Endothelial cell of umbilical vein (primary cell): ENCODE data around the gene WNT9A. TPM values are rescaled to one million over a fixed set of nuclear protein-coding genes. Genes with fewer than 3 reads are reported as not detected.

Source experiments
- BruUV-seq: library from RNA; stranded (reverse); fragments of 400-500 nt; replicated peaks from 2 replicates; lab custom pipeline; 2021; lab: Mats Ljungman, UMichigan
- CTCF ChIA-PET: fragments of 300-600, 350-600 bp; sonication (Branson Sonifier 250); formaldehyde crosslinking; loops from one replicate; lab custom pipeline; 2021; ENCODE audit warnings: antibody characterized with exemption, inconsistent platforms; lab: Charles Lee
- POLR2A ChIA-PET: fragments of 300-600, 350-600 bp; sonication (Branson Sonifier 250); formaldehyde crosslinking; loops from one replicate; lab custom pipeline; 2021; ENCODE audit warnings: antibody characterized with exemption, inconsistent platforms; lab: Charles Lee
- DNase-seq: peaks from one replicate; pipeline ENCODE4 v3.0.0-alpha.2; 2011; ENCODE audit warnings: low read depth, low spot score
- FAIRE-seq: peaks from 2 replicates; lab custom pipeline; 2011; peaks lifted over from hg19 to GRCh38; lab: Jason Lieb, UNC
- H2AFZ ChIP-seq: 2 replicates; pipeline ENCODE4 v1.6.0; 2012; ENCODE audit warnings: low read depth, low read length, control low read depth, inconsistent platforms
- H3K27ac ChIP-seq: 2 replicates; pipeline ENCODE4 v1.5.1; 2011; ENCODE audit warnings: low read depth, mild to moderate bottlenecking, control low read depth, low read length, moderate library complexity; ENCODE audit not compliant: insufficient read depth
- H3K27me3 ChIP-seq, 2 experiments: 2 replicates each; pipeline versions ENCODE4 v1.6.0 to v1.6.1; 2011; ENCODE audit warnings: low read length in 2 of 2, mixed read lengths in 1 of 2; ENCODE audit not compliant: control insufficient read depth in 2 of 2, insufficient read depth in 2 of 2
- H3K36me3 ChIP-seq, 2 experiments: 2 replicates in 1 of 2; 3 replicates in 1 of 2; pipeline ENCODE4 v1.5.1; 2011; ENCODE audit warnings: low read length in 2 of 2, mild to moderate bottlenecking in 1 of 2, moderate library complexity in 1 of 2; ENCODE audit not compliant: control insufficient read depth in 2 of 2, insufficient read depth in 2 of 2; ENCODE audit errors: extremely low read depth in 1 of 2
- H3K4me1 ChIP-seq: 3 replicates; pipeline ENCODE4 v1.5.1; 2011; ENCODE audit warnings: mild to moderate bottlenecking, low read length; ENCODE audit not compliant: control insufficient read depth, insufficient read depth; ENCODE audit errors: extremely low read depth
- H3K4me2 ChIP-seq: 2 replicates; pipeline ENCODE4 v1.6.1; 2011; ENCODE audit warnings: low read length, control low read depth, mixed read lengths; ENCODE audit not compliant: insufficient read depth
- H3K4me3 ChIP-seq, 3 experiments: fragments of 200-600 bp in 1 of 3; sonication (generic), shearing (Covaris generic) in 1 of 3; replicated peaks in 1 of 3; 2 replicates each; pipeline ENCODE4 v1.5.1; 2011 to 2016; ENCODE audit warnings: control low read depth in 3 of 3, low read length in 3 of 3, mild to moderate bottlenecking in 2 of 3, inconsistent platforms in 1 of 3, low read depth in 1 of 3, moderate library complexity in 1 of 3; ENCODE audit not compliant: insufficient read depth in 1 of 3
- H3K79me2 ChIP-seq: 2 replicates; pipeline ENCODE4 v1.6.0; 2012; ENCODE audit warnings: low read length, inconsistent platforms; ENCODE audit not compliant: control insufficient read depth, insufficient read depth
- H3K9ac ChIP-seq: replicated peaks from 2 replicates; pipeline ENCODE3; 2011; ENCODE audit warnings: low read length, control low read depth; ENCODE audit not compliant: insufficient read depth; ENCODE audit errors: extremely low read depth
- H3K9me1 ChIP-seq: replicated peaks from 3 replicates; pipeline ENCODE4 v1.6.0; 2011; ENCODE audit warnings: mild to moderate bottlenecking, low read length; ENCODE audit not compliant: control insufficient read depth, insufficient read depth; ENCODE audit errors: extremely low read depth
- H3K9me3 ChIP-seq: replicated peaks from 2 replicates; pipeline ENCODE4 v1.5.1; 2012; ENCODE audit warnings: low read length, inconsistent platforms; ENCODE audit not compliant: control insufficient read depth, insufficient read depth
- H4K20me1 ChIP-seq: replicated peaks from 2 replicates; pipeline ENCODE3; 2011; ENCODE audit warnings: mild to moderate bottlenecking, low read length; ENCODE audit not compliant: control insufficient read depth, insufficient read depth; ENCODE audit errors: extremely low read depth
- EZH2 ChIP-seq: IDR thresholded peaks from 2 replicates; pipeline ENCODE4 v1.6.1; 2012; ENCODE audit warnings: borderline replicate concordance, low read depth, mild to moderate bottlenecking, moderate library complexity, low read length, inconsistent platforms; ENCODE audit not compliant: severe bottlenecking
- FOS ChIP-seq: IDR thresholded peaks from 2 replicates; pipeline ENCODE4 v1.6.1; 2011; ENCODE audit warnings: mild to moderate bottlenecking, low read length, moderate library complexity, borderline replicate concordance; ENCODE audit not compliant: insufficient read depth
- GATA2 ChIP-seq: IDR thresholded peaks from 2 replicates; pipeline ENCODE4 v1.7.0; 2011; ENCODE audit warnings: low read depth, mild to moderate bottlenecking, moderate library complexity, mixed read lengths, low read length; ENCODE audit not compliant: insufficient read length, insufficient read depth
- JUN ChIP-seq: IDR thresholded peaks from 2 replicates; pipeline ENCODE4 v1.6.1; 2011; ENCODE audit warnings: borderline replicate concordance, low read depth; ENCODE audit not compliant: insufficient read length, insufficient read depth
- MYC ChIP-seq: IDR thresholded peaks from one replicate; pipeline ENCODE4 v1.6.1; 2011; ENCODE audit warnings: mild to moderate bottlenecking, low read depth, low read length
- POLR2A ChIP-seq: IDR thresholded peaks from 2 replicates; pipeline ENCODE4 v1.6.1; 2012; ENCODE audit warnings: low read depth, mild to moderate bottlenecking, control low read depth, low read length
- POLR2AphosphoS5 ChIP-seq: IDR thresholded peaks from 2 replicates; pipeline ENCODE4 v1.6.1; 2012; ENCODE audit warnings: low read depth, mild to moderate bottlenecking, control low read depth, low read length, moderate library complexity; ENCODE audit not compliant: insufficient read depth
- dilution Hi-C: fragments of 300-500 bp; cut with MboI; formaldehyde crosslinking; loops from one replicate; pipeline ENCODE4 v1.15.0; 2019; ENCODE audit warnings: low sequenced_read_pairs; ENCODE audit not compliant: extremely low pct_ligation_motif_present
- intact Hi-C: fragments of 100-400 bp; cut with micrococcal nuclease; formaldehyde crosslinking; loops from one replicate; pipeline ENCODE4 v1.10.0; 2022
- polyA plus RNA-seq, 4 experiments: library from polyadenylated mRNA; depleted of rRNA in 3 of 4; stranded (reverse) in 3 of 4; unstranded in 1 of 4; fragments of >200 nt; gene quantifications; 2 replicates each; pipeline versions ENCODE4 v1.2.1 to v1.2.3, GENCODE V29; 2011 to 2012; ENCODE audit warnings: missing spikeins in 1 of 4
- total RNA-seq: library from RNA; stranded (reverse); gene quantifications from 2 replicates; pipeline ENCODE4 v1.2.3, GENCODE V29; 2021
- TF ChIP-seq, protein P1 (sequence below): IDR thresholded peaks from 2 replicates; pipeline ENCODE4 v1.6.1; 2011; ENCODE audit not compliant: insufficient read depth, insufficient read length
- TF ChIP-seq, protein P2 (sequence below), 2 donors: IDR thresholded peaks; 1 replicate in 1 of 2; 2 replicates in 1 of 2; pipeline ENCODE4 v1.5.1; 2011; ENCODE audit warnings: low read length in 2 of 2, mild to moderate bottlenecking in 2 of 2, moderate library complexity in 2 of 2, control low read depth in 1 of 2, inconsistent platforms in 1 of 2, low read depth in 1 of 2; ENCODE audit not compliant: insufficient read depth in 1 of 2; ENCODE audit errors: extremely low read depth in 1 of 2

Gene WNT9A
- total and polyA plus RNA-seq, 2 donors (not counting 3 experiments of a cell fraction or from before 2014, with no cell fraction given) = 5.4 to 6.2 TPM

DNA sequence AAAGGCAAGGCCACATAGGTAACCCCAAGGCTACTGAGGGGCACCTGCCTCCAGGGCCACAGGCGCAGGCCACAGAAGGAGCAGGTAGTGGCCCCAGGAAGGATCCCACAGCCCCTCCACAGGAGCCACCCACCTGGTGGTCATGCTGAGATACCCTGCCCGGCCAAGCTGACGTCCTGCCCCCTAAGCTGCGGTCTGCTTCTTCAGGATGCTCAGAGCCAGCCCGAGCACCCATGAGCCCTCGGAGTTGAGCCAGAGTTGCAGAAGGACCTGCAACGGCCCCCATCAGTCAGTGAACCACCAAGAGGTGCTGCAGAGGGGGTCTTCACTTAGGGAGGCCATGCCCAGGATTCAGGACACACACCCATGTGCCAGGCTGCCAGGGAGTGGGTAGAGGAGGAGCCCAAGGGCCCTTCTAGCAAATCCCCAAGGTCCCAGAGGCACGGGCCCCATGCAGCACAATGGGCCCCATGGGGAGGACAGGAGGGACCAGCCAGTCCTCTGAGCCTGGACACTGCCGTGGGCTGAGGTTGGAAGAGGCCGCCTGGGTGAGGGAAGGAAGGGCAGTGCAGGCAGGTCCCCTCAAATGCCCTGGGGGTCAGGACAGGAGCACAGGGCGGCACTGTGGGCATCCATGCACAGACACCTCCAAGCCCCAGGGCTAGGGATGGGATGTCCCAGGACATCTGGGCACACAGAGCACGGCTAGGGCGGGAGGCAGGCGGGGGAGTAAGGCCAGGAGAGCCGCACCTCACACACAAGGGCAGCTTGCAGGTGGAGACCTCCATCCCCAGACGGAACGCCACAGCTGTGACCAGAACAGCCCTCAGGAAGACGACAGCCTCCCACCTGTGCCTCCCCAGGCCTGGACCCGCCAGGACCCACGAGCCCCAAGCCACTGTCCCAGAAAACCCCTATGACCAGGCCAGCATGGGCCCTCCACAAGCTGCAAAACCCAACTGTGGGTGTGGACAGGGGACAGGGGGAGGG lies 20.5 kb downstream of the WNT9A start:
- POLR2A ChIA-PET = no interaction called here
- H2AFZ ChIP-seq = no peak overlapping the region
- BruUV-seq = no TSS peak
- H3K9me3 ChIP-seq = no peaks in the 10 kb centered on the region
- FAIRE-seq (no peak), DNase-seq (no peak)
- CTCF ChIA-PET = interaction anchor here (0.7 kb wide), 1 partner anchor 61 kb away, joined by 3 read pairs; no protein-coding TSS in a partner anchor
- no peaks in the 10 kb centered on the region for H3K9me1 ChIP-seq
- H3K4me2 ChIP-seq = no peak overlapping the region
- no peaks in the 10 kb centered on the region for H3K27me3 ChIP-seq
- no peaks in the 10 kb centered on the region for H3K36me3 ChIP-seq
- dilution Hi-C loops (no loop called here), intact Hi-C loops (no loop called here)
- no peak overlapping the region for H3K27ac ChIP-seq
- no peaks in the 10 kb centered on the region for H3K79me2 ChIP-seq
- TF ChIP-seq GATA2 (no peak), FOS (no peak), MYC (no peak), POLR2A (no peak), POLR2AphosphoS5 (no peak), JUN (no peak), EZH2 (no peak)
- TF ChIP-seq, protein P1, sequence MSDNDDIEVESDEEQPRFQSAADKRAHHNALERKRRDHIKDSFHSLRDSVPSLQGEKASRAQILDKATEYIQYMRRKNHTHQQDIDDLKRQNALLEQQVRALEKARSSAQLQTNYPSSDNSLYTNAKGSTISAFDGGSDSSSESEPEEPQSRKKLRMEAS = no peak
- TF ChIP-seq, protein P2, sequence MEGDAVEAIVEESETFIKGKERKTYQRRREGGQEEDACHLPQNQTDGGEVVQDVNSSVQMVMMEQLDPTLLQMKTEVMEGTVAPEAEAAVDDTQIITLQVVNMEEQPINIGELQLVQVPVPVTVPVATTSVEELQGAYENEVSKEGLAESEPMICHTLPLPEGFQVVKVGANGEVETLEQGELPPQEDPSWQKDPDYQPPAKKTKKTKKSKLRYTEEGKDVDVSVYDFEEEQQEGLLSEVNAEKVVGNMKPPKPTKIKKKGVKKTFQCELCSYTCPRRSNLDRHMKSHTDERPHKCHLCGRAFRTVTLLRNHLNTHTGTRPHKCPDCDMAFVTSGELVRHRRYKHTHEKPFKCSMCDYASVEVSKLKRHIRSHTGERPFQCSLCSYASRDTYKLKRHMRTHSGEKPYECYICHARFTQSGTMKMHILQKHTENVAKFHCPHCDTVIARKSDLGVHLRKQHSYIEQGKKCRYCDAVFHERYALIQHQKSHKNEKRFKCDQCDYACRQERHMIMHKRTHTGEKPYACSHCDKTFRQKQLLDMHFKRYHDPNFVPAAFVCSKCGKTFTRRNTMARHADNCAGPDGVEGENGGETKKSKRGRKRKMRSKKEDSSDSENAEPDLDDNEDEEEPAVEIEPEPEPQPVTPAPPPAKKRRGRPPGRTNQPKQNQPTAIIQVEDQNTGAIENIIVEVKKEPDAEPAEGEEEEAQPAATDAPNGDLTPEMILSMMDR (IDR thresholded peaks at IDR 0.05; ENCODE audit: extremely low read depth in 1 of 2, insufficient read depth in 1 of 2, low read depth in 1 of 2, low read length in 2 of 2) = no peak
- no peaks in the 10 kb centered on the region for H3K4me1 ChIP-seq
- H4K20me1 ChIP-seq = no peaks in the 10 kb centered on the region
- H3K4me3 ChIP-seq = no peak overlapping the region
- no peak overlapping the region for H3K9ac ChIP-seq
